Lung (tissue), 12 donors: ENCODE measurements around the gene PDE2A. TPM values are rescaled to one million over a fixed set of nuclear protein-coding genes. Genes with fewer than 3 reads are reported as not detected.

ENCODE experiments used
- ATAC-seq: fragments of 200-7000 bp; cut with Tn5 transposase; one replicate; pipeline ENCODE4 v1.9.1; 2020; ENCODE audit warnings: moderate number of reproducible peaks; ENCODE audit not compliant: insufficient read depth, low FRiP score
- DNase-seq, 3 donors: peaks; one replicate each; pipeline ENCODE4 v3.0.0-alpha.2; 2013 to 2017
- H3K27ac ChIP-seq, 2 donors: one replicate each; pipeline ENCODE4 v1.5.1; 2013; ENCODE audit warnings: mild to moderate bottlenecking in 2 of 2, moderate library complexity in 2 of 2, control low read depth in 1 of 2, inconsistent platforms in 1 of 2, low read depth in 1 of 2, low read length in 1 of 2
- H3K27me3 ChIP-seq, 3 donors: one replicate each; pipeline ENCODE4 v1.5.1; 2013; ENCODE audit warnings: low read length in 2 of 3; ENCODE audit not compliant: control insufficient read depth in 3 of 3, insufficient read depth in 3 of 3
- H3K36me3 ChIP-seq, 4 donors: one replicate each; pipeline ENCODE4 v1.5.1; 2013; ENCODE audit warnings: low read length in 4 of 4, mild to moderate bottlenecking in 1 of 4, moderate library complexity in 1 of 4; ENCODE audit not compliant: control insufficient read depth in 4 of 4, insufficient read depth in 4 of 4
- H3K4me1 ChIP-seq, 5 donors: one replicate each; pipeline ENCODE4 v1.5.1; 2013; ENCODE audit warnings: low read length in 5 of 5, mild to moderate bottlenecking in 2 of 5, moderate library complexity in 1 of 5; ENCODE audit not compliant: control insufficient read depth in 5 of 5, insufficient read depth in 5 of 5
- H3K4me3 ChIP-seq: one replicate; pipeline ENCODE4 v1.5.1; 2013; ENCODE audit warnings: mild to moderate bottlenecking, control low read depth, moderate library complexity
- H3K9ac ChIP-seq, 2 donors: one replicate each; pipeline ENCODE4 v1.5.1; 2013; ENCODE audit warnings: low read length in 2 of 2, control low read depth in 1 of 2; ENCODE audit not compliant: insufficient read depth in 1 of 2
- H3K9me3 ChIP-seq, 4 donors: one replicate each; pipeline ENCODE4 v1.5.1; 2013; ENCODE audit warnings: low read length in 3 of 4, mild to moderate bottlenecking in 1 of 4, moderate library complexity in 1 of 4; ENCODE audit not compliant: control insufficient read depth in 4 of 4, insufficient read depth in 3 of 4
- WGBS, 2 donors: extraction: QIAGEN DNeasy Blood & Tissue Kit; methylation state at CpG; one replicate each; pipeline ENCODE4 v1.1.7; 2013; 5-methylcytosine and 5-hydroxymethylcytosine counted together
- polyA plus RNA-seq, 2 donors: library from polyadenylated mRNA; stranded (reverse); fragments of 200-250 nt; gene quantifications; one replicate each; pipeline ENCODE4 v1.2.1, GENCODE V29; 2013
- total RNA-seq, 2 donors: library from RNA; depleted of rRNA in 1 of 2; stranded (reverse); fragments of >200 nt in 1 of 2; gene quantifications; one replicate each; pipeline ENCODE4 v1.2.1, GENCODE V29; 2014 to 2021
- TF ChIP-seq, protein P1 (sequence below): IDR thresholded peaks from 2 replicates; pipeline ENCODE4 v1.5.1; 2012; ENCODE audit warnings: mild to moderate bottlenecking; ENCODE audit errors: control extremely low read depth, extremely low read depth
- donor health status: control.
- donor health status: control.
- donor health status: Bipolar disorder and iron deficiency.
- donor health status: healthy.
- donor health status: DM: yes; HTN: yes; CAD: no.

PDE2A gene
- total and polyA plus RNA-seq, 4 donors: 7.7 to 20.5 (median 12.7) TPM

- Histone ChIP-seq H3K9ac (no peak overlapping the region), H3K27ac (no peak overlapping the region), H3K4me1 (peaks cover 0 to 1% (median 0%) of the 10 kb centered on the region in 5 donors), H3K4me3 (no peak overlapping the region), H3K9me3 (no peaks in the 10 kb centered on the region), H3K27me3 (peaks cover 0 to 63% (median 35%) of the 10 kb centered on the region in 3 donors), H3K36me3 (no peaks in the 10 kb centered on the region)
- ATAC-seq (no peak), DNase-seq (no peak)
- TF ChIP-seq, protein P1, sequence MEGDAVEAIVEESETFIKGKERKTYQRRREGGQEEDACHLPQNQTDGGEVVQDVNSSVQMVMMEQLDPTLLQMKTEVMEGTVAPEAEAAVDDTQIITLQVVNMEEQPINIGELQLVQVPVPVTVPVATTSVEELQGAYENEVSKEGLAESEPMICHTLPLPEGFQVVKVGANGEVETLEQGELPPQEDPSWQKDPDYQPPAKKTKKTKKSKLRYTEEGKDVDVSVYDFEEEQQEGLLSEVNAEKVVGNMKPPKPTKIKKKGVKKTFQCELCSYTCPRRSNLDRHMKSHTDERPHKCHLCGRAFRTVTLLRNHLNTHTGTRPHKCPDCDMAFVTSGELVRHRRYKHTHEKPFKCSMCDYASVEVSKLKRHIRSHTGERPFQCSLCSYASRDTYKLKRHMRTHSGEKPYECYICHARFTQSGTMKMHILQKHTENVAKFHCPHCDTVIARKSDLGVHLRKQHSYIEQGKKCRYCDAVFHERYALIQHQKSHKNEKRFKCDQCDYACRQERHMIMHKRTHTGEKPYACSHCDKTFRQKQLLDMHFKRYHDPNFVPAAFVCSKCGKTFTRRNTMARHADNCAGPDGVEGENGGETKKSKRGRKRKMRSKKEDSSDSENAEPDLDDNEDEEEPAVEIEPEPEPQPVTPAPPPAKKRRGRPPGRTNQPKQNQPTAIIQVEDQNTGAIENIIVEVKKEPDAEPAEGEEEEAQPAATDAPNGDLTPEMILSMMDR: no peak
- 75 to 76% methylated on average over 9 of the region's 9 CpGs for WGBS, 2 donors
Observed at GRCh38 chr11:72595292-72595684, 78.9 kb downstream of the PDE2A start.

GRCh38 chr11:72594493-72595291 is 79.5 kb downstream of the PDE2A start:
- H3K27me3 ChIP-seq: peaks cover 0 to 64% (median 39%) of the 10 kb centered on the region in 3 donors
- H3K36me3 ChIP-seq: no peaks in the 10 kb centered on the region
- DNase-seq: no peak
- peaks cover 0 to 5% (median 0%) of the 10 kb centered on the region in 5 donors for H3K4me1 ChIP-seq
- H3K27ac ChIP-seq: no peak overlapping the region
- no peak for ATAC-seq
- H3K9me3 ChIP-seq: no peaks in the 10 kb centered on the region
- TF ChIP-seq, protein P1: no peak
- no peak overlapping the region for H3K9ac ChIP-seq
- no peak overlapping the region for H3K4me3 ChIP-seq
- 69 to 82% methylated on average over 8 of the region's 8 CpGs for WGBS, 2 donors

DNA sequence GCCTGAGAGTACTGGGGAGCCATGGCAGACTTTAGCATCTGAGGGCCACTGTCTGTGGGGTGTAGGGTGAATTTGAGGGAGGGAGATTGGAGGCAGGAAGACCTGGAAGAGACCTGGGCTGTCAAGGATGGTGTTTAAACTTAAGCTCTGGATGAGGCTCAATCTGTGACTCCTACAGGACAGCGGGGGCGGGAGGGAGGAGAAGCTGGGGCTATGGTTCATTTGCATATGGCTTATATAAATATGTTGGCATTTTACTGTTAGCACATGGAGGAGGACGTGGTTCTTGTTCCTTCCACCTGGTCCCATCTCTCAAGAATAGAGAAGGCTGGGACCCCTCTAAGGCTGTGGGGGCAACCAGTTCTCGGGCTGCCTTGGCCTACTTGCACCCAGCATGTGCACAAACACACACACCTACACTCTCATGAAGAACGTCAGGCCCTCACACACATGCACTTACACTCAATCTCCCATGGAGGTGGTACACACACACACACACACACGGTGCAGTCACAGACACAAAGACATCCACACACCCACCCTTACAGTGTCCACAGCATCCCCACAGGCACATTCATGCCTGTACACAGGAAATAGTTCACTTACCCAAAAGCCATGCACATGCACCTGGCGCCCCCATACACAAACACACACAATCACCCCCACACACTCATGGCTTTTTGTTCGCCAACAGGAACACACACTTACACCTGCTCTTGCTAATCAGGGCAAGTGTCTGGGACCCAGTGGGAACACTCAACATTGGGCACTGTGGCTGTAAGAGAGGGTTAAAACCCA is 81.3 kb downstream of the PDE2A start:
- H3K4me1 ChIP-seq: peaks cover 0 to 5% (median 0%) of the 10 kb centered on the region in 5 donors
- ATAC-seq (no peak), DNase-seq (no peak)
- H3K36me3 ChIP-seq: no peaks in the 10 kb centered on the region
- 90 to 94% methylated on average over 8 of the region's 8 CpGs for WGBS, 2 donors
- H3K9ac ChIP-seq: no peak overlapping the region
- no peak overlapping the region for H3K4me3 ChIP-seq
- peaks cover 0 to 78% (median 55%) of the 10 kb centered on the region in 3 donors for H3K27me3 ChIP-seq
- TF ChIP-seq, protein P1: no peak
- no peak overlapping the region for H3K27ac ChIP-seq
- H3K9me3 ChIP-seq: no peaks in the 10 kb centered on the region
